ENCODE results near the gene KCNQ5.

- TF ChIP-seq CTCF (IDR thresholded peaks at IDR 0.05 in 2 of 3, conservative IDR thresholded peaks at IDR 0.05 in 1 of 3; ENCODE audit: control insufficient read depth in 2 of 3, extremely low read depth in 1 of 3, insufficient read depth in 1 of 3, low read depth in 3 of 3, low read length in 3 of 3) (no peak), SMC3 (IDR thresholded peaks at IDR 0.05; ENCODE audit: borderline replicate concordance, low read length) (no peak), HDAC6 (IDR thresholded peaks at IDR 0.05; ENCODE audit: unreplicated experiment) (no peak), USF1 (IDR thresholded peaks at IDR 0.05; ENCODE audit: borderline replicate concordance, extremely low read length, insufficient read depth, low read depth, low read length) (no peak), SP1 (IDR thresholded peaks at IDR 0.05; ENCODE audit: low read depth, low read length) (no peak), POLR2AphosphoS5 (IDR thresholded peaks at IDR 0.05; ENCODE audit: low read length) (no peak), EP300 (IDR thresholded peaks at IDR 0.05; ENCODE audit: borderline replicate concordance in 1 of 2, control insufficient read depth in 1 of 2, low read depth in 2 of 2, low read length in 2 of 2) (no peak), SMAD1 (IDR thresholded peaks at IDR 0.05; ENCODE audit: low read depth, partially characterized antibody) (no peak), REST (IDR thresholded peaks at IDR 0.05; ENCODE audit: low read depth, low read length) (no peak), TBL1XR1 (IDR thresholded peaks at IDR 0.05; ENCODE audit: low read depth, low read length) (no peak), RELB (IDR thresholded peaks at IDR 0.05; ENCODE audit: low read depth) (no peak), CUX1 (IDR thresholded peaks at IDR 0.05; ENCODE audit: insufficient replicate concordance, low read depth, low read length) (no peak)
These were observed 405.8 kb downstream of the KCNQ5 start for GRCh38 chr6:73027691-73028090.

Measured in GM12878 (cell line).